ENCODE measurements around the gene NAV3. TPM values are rescaled to one million over a fixed set of nuclear protein-coding genes. Genes with fewer than 3 reads are reported as not detected.

The NAV3 gene
- total RNA-seq, 1 donor from 2014 or later, result 1.5 TPM

GRCh38 chr12:78177298-78177697 lies 346.6 kb downstream of the NAV3 start:
- Histone ChIP-seq H3K27me3 (ENCODE audit: low read depth) (no peaks in the 10 kb centered on the region), H3K27ac (replicated peaks) (no peak overlapping the region), H3K4me3 (no peak overlapping the region), H3K4me1 (no peaks in the 10 kb centered on the region), H3K9me3 (replicated peaks) (no peaks in the 10 kb centered on the region), H3K36me3 (no peaks in the 10 kb centered on the region)
- no peak for TF ChIP-seq CTCF (IDR thresholded peaks at IDR 0.05; ENCODE audit: borderline replicate concordance)
- no peak for DNase-seq
- intact Hi-C loops (cut with micrococcal nuclease), result no loop called here

GRCh38 chr12:78179346-78179745 lies 348.7 kb downstream of the NAV3 start:
- no peaks in the 10 kb centered on the region for H3K4me1 ChIP-seq
- no peaks in the 10 kb centered on the region for H3K9me3 ChIP-seq (replicated peaks)
- H3K4me3 ChIP-seq, result no peak overlapping the region
- H3K27ac ChIP-seq (replicated peaks), result no peak overlapping the region
- no peak for TF ChIP-seq CTCF (IDR thresholded peaks at IDR 0.05; ENCODE audit: borderline replicate concordance)
- no peaks in the 10 kb centered on the region for H3K36me3 ChIP-seq
- no peaks in the 10 kb centered on the region for H3K27me3 ChIP-seq (ENCODE audit: low read depth)
- intact Hi-C loops (cut with micrococcal nuclease), result no loop called here
- DNase-seq, result no peak

- H3K27ac ChIP-seq (replicated peaks), result no peak overlapping the region
- no peak overlapping the region for H3K4me3 ChIP-seq
- peak; percentile 28 for TF ChIP-seq CTCF (IDR thresholded peaks at IDR 0.05; ENCODE audit: borderline replicate concordance)
- no peaks in the 10 kb centered on the region for H3K27me3 ChIP-seq (ENCODE audit: low read depth)
- intact Hi-C loops (cut with micrococcal nuclease), result no loop called here
- no peak for DNase-seq
- H3K36me3 ChIP-seq, result no peaks in the 10 kb centered on the region
- H3K4me1 ChIP-seq, result no peaks in the 10 kb centered on the region
- H3K9me3 ChIP-seq (replicated peaks), result no peaks in the 10 kb centered on the region
Observed at GRCh38 chr12:78181544-78182162, 351.0 kb downstream of the NAV3 start.

DNA sequence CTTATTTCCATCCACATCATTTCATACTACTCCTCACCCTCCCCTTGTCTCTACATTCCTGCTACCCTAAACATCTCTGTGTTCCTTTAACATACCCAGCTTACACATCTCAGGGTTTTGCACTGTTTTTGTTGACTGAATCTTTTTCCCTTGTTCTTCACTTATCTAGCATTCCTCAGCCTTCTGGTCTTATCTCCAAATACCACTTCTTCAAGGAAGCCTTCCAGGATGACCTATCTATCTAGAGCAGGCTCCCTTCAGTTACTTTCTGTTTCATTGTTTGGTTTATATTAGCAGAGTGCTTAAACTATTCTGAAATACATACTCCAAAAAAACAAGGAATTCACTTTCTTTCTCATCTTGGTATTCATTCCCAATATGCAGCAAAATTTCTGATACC lies 353.1 kb downstream of the NAV3 start:
- intact Hi-C loops (cut with micrococcal nuclease), result no loop called here
- no peak for TF ChIP-seq CTCF (IDR thresholded peaks at IDR 0.05; ENCODE audit: borderline replicate concordance)
- no peak for DNase-seq

DNA sequence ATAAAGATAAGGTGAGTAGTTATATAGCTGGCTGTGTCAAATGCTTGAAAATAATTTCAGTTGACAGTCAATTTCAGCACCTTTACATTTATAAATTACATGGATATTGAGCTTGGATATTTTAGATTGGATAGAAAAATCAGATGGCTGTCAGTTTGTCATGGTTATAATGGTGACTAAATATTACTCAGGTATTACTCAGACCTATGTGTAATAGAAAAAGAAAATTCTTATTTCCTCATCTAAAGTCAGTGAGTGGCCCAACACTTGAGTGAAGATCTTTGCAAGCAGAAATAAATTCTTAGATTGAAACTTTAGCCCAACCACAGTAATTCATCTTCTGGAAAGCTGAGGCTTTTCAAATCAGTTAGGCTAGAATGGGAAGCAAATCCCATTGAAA lies 354.4 kb downstream of the NAV3 start:
- intact Hi-C loops (cut with micrococcal nuclease), result no loop called here
- no peak for TF ChIP-seq CTCF (IDR thresholded peaks at IDR 0.05; ENCODE audit: borderline replicate concordance)
- Histone ChIP-seq H3K4me1 (no peaks in the 10 kb centered on the region), H3K4me3 (no peak overlapping the region), H3K27ac (replicated peaks) (no peak overlapping the region), H3K27me3 (ENCODE audit: low read depth) (no peaks in the 10 kb centered on the region), H3K36me3 (no peaks in the 10 kb centered on the region), H3K9me3 (replicated peaks) (no peaks in the 10 kb centered on the region)
- no peak for DNase-seq

More for the DNA sequence above, 353.1 kb downstream of the NAV3 start:
- no peaks in the 10 kb centered on the region for H3K9me3 ChIP-seq (replicated peaks)
- no peak overlapping the region for H3K27ac ChIP-seq (replicated peaks)
- H3K4me1 ChIP-seq, result no peaks in the 10 kb centered on the region
- H3K4me3 ChIP-seq, result no peak overlapping the region
- H3K27me3 ChIP-seq (ENCODE audit: low read depth), result no peaks in the 10 kb centered on the region
- H3K36me3 ChIP-seq, result no peaks in the 10 kb centered on the region

Measured in left ventricle myocardium inferior (tissue), 1 donor.